GM19043 (cell line): ENCODE measurements around the gene SHPK.

Source experiments
- ATAC-seq: cut with Tn5 transposase; IDR thresholded peaks from one replicate; pipeline ENCODE4 v1.9.1; 2021; ENCODE audit warnings: low read depth; ENCODE audit not compliant: unreplicated experiment

Gene SHPK

GRCh38 chr17:3663102-3664011 lies 27.3 kb upstream of the SHPK start:
- ATAC-seq: no peak

GRCh38 chr17:3660311-3660891 lies 24.4 kb upstream of the SHPK start:
- ATAC-seq: no peak

- no peak for ATAC-seq
Observed at GRCh38 chr17:3659541-3660111, 23.6 kb upstream of the SHPK start.

GRCh38 chr17:3658784-3659449 lies 22.9 kb upstream of the SHPK start:
- ATAC-seq: no peak

GRCh38 chr17:3657874-3658783 lies 22.1 kb upstream of the SHPK start:
- no peak for ATAC-seq

- no peak for ATAC-seq
Observed at GRCh38 chr17:3657588-3657869, 21.5 kb upstream of the SHPK start.

GRCh38 chr17:3656755-3657587 lies 20.9 kb upstream of the SHPK start:
- ATAC-seq: no peak

GRCh38 chr17:3656353-3656752 lies 20.3 kb upstream of the SHPK start:
- ATAC-seq: no peak

GRCh38 chr17:3655766-3656165 lies 19.7 kb upstream of the SHPK start:
- ATAC-seq: no peak

- ATAC-seq: no peak
Observed at GRCh38 chr17:3647769-3648555, 11.9 kb upstream of the SHPK start.

GRCh38 chr17:3647251-3647650 lies 11.2 kb upstream of the SHPK start:
- ATAC-seq: no peak

GRCh38 chr17:3645310-3645709 lies 9.3 kb upstream of the SHPK start:
- ATAC-seq: no peak

GRCh38 chr17:3643889-3644349 lies 7.9 kb upstream of the SHPK start:
- no peak for ATAC-seq

- ATAC-seq: no peak
Observed at GRCh38 chr17:3641717-3642486, 5.9 kb upstream of the SHPK start.

GRCh38 chr17:3641014-3641413 lies 5.0 kb upstream of the SHPK start:
- ATAC-seq: no peak

- no peak for ATAC-seq
Observed at GRCh38 chr17:3639981-3640596, 4.0 kb upstream of the SHPK start.

GRCh38 chr17:3636908-3637373 lies 891 bp upstream of the SHPK start:
- ATAC-seq: no peak
